Muscle of leg (tissue), 11 donors: Measurements from ENCODE around the gene LARGE1. TPM values are rescaled to one million over a fixed set of nuclear protein-coding genes. Genes with fewer than 3 reads are reported as not detected.

Experiments
- DNase-seq: peaks from one replicate; pipeline ENCODE4 v3.0.0; 2013
- H3K27ac ChIP-seq: one replicate; pipeline ENCODE4 v1.5.1; 2013; ENCODE audit warnings: mild to moderate bottlenecking, low read length, control low read depth
- H3K27me3 ChIP-seq: one replicate; pipeline ENCODE4 v1.6.1; 2013; ENCODE audit warnings: low read length; ENCODE audit not compliant: control insufficient read depth, insufficient read depth
- H3K36me3 ChIP-seq: one replicate; pipeline ENCODE4 v1.6.1; 2013; ENCODE audit warnings: low read length; ENCODE audit not compliant: control insufficient read depth, insufficient read depth
- H3K4me1 ChIP-seq: one replicate; pipeline ENCODE4 v1.6.1; 2013; ENCODE audit warnings: low read length; ENCODE audit not compliant: control insufficient read depth, insufficient read depth
- H3K4me3 ChIP-seq: one replicate; pipeline ENCODE4 v1.5.1; 2013; ENCODE audit warnings: low read length, control low read depth
- H3K9me3 ChIP-seq: replicated peaks from 2 replicates; pipeline ENCODE4 v1.6.1; 2013; ENCODE audit warnings: low read depth, low read length; ENCODE audit not compliant: control insufficient read depth
- WGBS: methylation state at CpG from one replicate; pipeline ENCODE4 v1.1.5; 2013; ENCODE audit warnings: missing lambda C conversion rate; ENCODE audit not compliant: insufficient coverage; 5-methylcytosine and 5-hydroxymethylcytosine counted together
- polyA plus RNA-seq, 8 donors: library from polyadenylated mRNA; unstranded; fragments of 120-200 nt; gene quantifications; one replicate each; pipeline versions ENCODE4 v1.2.1 to v1.2.3, GENCODE V29; 2013; ENCODE audit warnings: inconsistent platforms in 1 of 8, low replicate concordance in 1 of 8; ENCODE audit not compliant: insufficient read length in 8 of 8, insufficient read depth in 1 of 8
- total RNA-seq: library from RNA; stranded (reverse); fragments of 120-200 nt; gene quantifications from one replicate; pipeline ENCODE4 v1.2.4, GENCODE V29; 2013

The LARGE1 gene
- total and polyA plus RNA-seq, 9 donors = 7.7 to 14.6 (median 10.4) TPM

DNA sequence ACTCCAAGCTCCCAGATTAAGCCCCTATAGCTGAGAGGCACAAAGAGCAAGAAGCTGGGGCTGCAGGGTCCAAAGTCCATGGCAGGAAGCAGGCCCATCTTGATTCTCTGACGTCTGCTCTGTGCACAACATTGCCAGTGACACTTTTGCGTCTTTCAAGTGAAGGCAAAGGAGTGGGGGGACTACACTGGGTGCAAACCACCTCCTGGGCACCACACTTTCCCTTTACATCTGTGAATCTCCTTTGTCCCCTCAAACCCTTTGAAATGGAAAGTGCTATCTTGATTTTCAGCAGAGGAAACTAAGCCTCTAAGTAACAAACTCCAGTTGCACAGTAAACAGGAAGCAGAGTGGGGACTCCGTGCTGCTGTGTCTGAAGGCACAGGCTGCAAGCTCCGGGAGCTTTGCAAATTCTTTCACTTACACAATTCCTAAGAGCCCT, 428.0 kb downstream of the LARGE1 start:
- 80% methylated on average over 1 of the region's 4 CpGs for WGBS
- H3K27ac ChIP-seq = no peak overlapping the region
- no peaks in the 10 kb centered on the region for H3K27me3 ChIP-seq
- no peaks in the 10 kb centered on the region for H3K9me3 ChIP-seq
- no peaks in the 10 kb centered on the region for H3K4me1 ChIP-seq
- peak; percentile 42 for DNase-seq
- H3K36me3 ChIP-seq = no peaks in the 10 kb centered on the region
- H3K4me3 ChIP-seq = no peak overlapping the region

- no peaks in the 10 kb centered on the region for H3K27me3 ChIP-seq
- H3K27ac ChIP-seq = no peak overlapping the region
- H3K9me3 ChIP-seq = no peaks in the 10 kb centered on the region
- no peaks in the 10 kb centered on the region for H3K36me3 ChIP-seq
- DNase-seq = no peak
- H3K4me3 ChIP-seq = no peak overlapping the region
- H3K4me1 ChIP-seq = no peaks in the 10 kb centered on the region
- WGBS = 80% methylated on average over 4 of the region's 6 CpGs
Measured at GRCh38 chr22:33487041-33487716, 433.1 kb downstream of the LARGE1 start.

GRCh38 chr22:33481550-33481949, 438.7 kb downstream of the LARGE1 start:
- no peaks in the 10 kb centered on the region for H3K4me1 ChIP-seq
- no peak overlapping the region for H3K4me3 ChIP-seq
- no peaks in the 10 kb centered on the region for H3K27me3 ChIP-seq
- H3K9me3 ChIP-seq = no peaks in the 10 kb centered on the region
- H3K27ac ChIP-seq = no peak overlapping the region
- H3K36me3 ChIP-seq = no peaks in the 10 kb centered on the region
- no peak for DNase-seq
- WGBS = 88% methylated on average over 5 of the region's 5 CpGs

DNA sequence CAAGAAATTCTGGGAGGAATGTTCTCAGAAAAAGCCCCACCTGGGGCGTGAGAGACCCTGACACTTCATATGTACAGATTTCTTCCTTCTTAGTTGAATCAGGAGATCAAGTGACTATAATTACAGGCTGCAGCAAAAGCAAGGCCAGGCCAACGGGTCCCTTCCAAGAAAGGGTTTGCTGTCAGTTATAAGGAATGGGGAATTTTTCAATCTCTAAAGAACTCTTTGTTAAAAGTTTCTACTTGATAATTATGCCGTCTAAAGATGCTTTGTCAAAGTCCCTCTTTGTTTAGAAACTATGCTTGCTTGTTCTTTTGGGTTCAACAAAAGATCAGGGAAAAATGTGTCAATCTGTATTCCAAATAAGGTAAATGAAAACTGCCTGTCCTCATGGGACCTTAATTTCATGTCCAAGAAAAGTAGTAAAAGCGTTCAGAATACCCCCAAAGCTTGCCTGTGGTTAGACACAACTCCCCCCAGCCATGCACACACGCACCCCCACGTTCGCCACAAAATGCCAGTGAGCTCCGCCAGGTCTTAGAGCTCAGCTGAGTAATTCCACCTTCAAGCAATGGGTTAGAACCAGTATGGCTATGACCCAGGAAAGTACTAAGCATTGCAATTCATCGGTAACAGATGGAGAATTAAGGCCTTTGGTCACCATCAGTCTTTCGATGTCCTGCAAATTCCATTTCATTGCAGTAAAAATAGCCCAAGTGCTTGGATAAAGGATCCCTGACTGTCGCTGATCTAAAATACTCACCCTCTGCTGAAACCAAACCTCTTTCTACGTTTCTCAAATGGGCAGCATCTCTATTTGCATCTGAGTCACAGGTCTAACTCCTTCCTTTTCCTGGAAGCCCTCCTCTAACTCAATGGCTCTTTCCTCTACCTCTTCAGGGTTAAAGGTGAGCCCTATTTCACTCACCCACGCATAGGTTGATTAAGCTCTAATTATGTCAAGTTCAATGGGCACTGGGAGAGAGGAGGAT, 442.9 kb downstream of the LARGE1 start:
- no peak overlapping the region for H3K27ac ChIP-seq
- 73% methylated on average over 9 of the region's 13 CpGs for WGBS

DNA sequence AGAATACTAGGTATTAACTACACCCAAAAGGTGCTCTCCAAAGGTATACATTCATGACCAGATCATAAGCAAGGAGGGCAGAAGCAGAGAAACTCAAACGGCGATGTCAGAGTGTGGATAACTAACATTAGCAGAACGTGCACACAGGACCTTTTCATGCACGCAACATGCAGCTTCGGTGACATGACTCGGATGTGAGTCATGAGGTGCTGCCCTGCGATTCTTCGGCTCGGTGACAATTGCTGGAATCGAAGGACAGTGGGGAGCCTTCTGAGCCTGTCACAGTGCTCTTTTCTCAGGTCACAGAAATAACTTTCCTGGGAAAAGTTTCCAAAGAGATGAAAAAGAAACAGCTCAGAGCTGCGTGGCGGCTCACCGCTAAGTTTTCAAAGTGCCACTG, 443.6 kb downstream of the LARGE1 start:
- 83% methylated on average over 10 of the region's 13 CpGs for whole genome bisulfite sequencing
- Histone ChIP-seq H3K4me1 (peaks cover 3% of the 10 kb centered on the region), H3K27ac (no peak overlapping the region), H3K36me3 (no peaks in the 10 kb centered on the region), H3K4me3 (no peak overlapping the region), H3K9me3 (no peaks in the 10 kb centered on the region), H3K27me3 (no peaks in the 10 kb centered on the region)
- no peak for DNase-seq

More for the DNA sequence above, 442.9 kb downstream of the LARGE1 start:
- Histone ChIP-seq H3K4me3 (no peak overlapping the region), H3K4me1 (peaks cover 3% of the 10 kb centered on the region), H3K9me3 (no peaks in the 10 kb centered on the region), H3K36me3 (no peaks in the 10 kb centered on the region), H3K27me3 (no peaks in the 10 kb centered on the region)
- DNase-seq = no peak

DNA sequence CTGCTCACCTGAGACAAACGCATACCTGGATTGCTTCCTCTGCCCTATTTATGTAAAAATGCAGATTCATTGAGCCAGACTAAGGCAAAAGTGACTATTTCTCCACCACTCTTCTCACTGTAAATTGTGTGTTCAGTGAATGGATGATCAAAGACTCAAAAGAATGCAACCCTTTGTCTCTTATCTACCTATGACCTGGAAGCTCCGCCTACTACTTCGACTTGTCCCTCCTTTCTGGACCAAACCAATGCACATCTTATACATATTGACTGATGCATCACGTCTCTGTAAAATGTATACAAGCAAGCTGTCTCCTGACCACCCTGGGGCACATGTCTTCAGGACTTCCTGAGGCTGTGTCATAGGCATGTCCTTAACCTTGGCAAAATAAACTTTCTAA, 444.1 kb downstream of the LARGE1 start:
- H3K27me3 ChIP-seq = no peaks in the 10 kb centered on the region
- peaks cover 3% of the 10 kb centered on the region for H3K4me1 ChIP-seq
- no peaks in the 10 kb centered on the region for H3K36me3 ChIP-seq
- no peak for DNase-seq
- no peak overlapping the region for H3K27ac ChIP-seq
- H3K9me3 ChIP-seq = no peaks in the 10 kb centered on the region
- WGBS = 89% methylated on average over 3 of the region's 4 CpGs
- no peak overlapping the region for H3K4me3 ChIP-seq

- no CpG with 5 or more reads among the region's 1 CpG for WGBS
- peaks cover 3% of the 10 kb centered on the region for H3K4me1 ChIP-seq
- H3K27me3 ChIP-seq = no peaks in the 10 kb centered on the region
- no peak for DNase-seq
- H3K9me3 ChIP-seq = no peaks in the 10 kb centered on the region
- no peak overlapping the region for H3K4me3 ChIP-seq
- H3K27ac ChIP-seq = no peak overlapping the region
- no peaks in the 10 kb centered on the region for H3K36me3 ChIP-seq
Measured at GRCh38 chr22:33474587-33474986, 445.7 kb downstream of the LARGE1 start.

DNA sequence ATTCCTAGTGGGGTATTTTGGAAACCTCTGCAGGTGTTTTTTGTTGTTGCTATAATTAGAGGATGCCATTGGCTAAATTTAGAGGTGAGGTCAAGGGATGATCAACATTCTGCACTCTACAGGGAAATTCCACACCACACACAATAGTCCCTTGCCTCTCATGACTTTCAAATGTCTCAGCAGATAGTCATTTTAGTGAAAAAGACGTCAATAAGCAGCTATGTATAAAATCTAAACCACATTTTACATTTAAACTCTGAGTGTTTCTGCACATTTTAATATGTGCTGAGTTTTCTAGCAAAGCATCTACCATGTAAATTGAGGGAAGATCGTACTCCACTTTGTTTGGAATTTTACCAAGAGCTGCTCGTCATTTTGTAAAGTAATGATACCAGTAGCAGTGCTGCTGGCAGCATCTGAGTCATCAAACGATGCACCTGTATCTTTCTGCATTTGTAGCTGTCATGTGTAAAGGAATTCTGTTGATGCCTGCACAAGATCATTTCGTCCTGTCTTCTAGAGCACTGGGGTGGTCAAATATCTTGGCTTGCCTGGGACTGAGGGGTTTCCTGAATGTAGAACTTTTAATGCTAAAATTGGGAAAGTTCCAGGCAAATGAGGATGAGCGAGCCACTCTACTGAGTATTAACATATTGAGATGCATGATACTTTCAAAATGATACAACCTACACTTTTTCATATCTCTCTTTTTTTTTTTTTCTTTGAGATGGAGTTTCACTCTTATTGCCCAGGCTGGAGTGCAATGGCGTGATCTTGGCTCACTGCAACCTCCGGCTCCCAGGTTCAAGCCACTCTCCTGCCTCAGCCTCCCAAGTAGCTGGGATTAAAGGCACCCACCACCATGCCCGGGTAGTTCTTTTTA, 447.6 kb downstream of the LARGE1 start:
- H3K4me3 ChIP-seq = no peak overlapping the region
- DNase-seq = peak; percentile 17
- 18% methylated on average over 4 of the region's 9 CpGs for WGBS

GRCh38 chr22:33470456-33470855, 449.8 kb downstream of the LARGE1 start:
- H3K4me3 ChIP-seq = no peak overlapping the region
- H3K27me3 ChIP-seq = no peaks in the 10 kb centered on the region
- WGBS = 67% methylated on average over 6 of the region's 6 CpGs
- H3K27ac ChIP-seq = no peak overlapping the region
- no peaks in the 10 kb centered on the region for H3K36me3 ChIP-seq
- no peak for DNase-seq
- H3K9me3 ChIP-seq = no peaks in the 10 kb centered on the region
- peaks cover 5% of the 10 kb centered on the region for H3K4me1 ChIP-seq

More for the DNA sequence above, 447.6 kb downstream of the LARGE1 start:
- Histone ChIP-seq H3K36me3 (no peaks in the 10 kb centered on the region), H3K9me3 (no peaks in the 10 kb centered on the region), H3K27ac (no peak overlapping the region), H3K27me3 (no peaks in the 10 kb centered on the region), H3K4me1 (peaks cover 4% of the 10 kb centered on the region)
